HG03571 (cell line): ENCODE measurements around the gene SH3RF2.
"Not testable (repeated sequence)": the region's sequence is repeated elsewhere in the genome, so short reads cannot be mapped to it uniquely, and the experiment has no call there.

Source experiments
- ATAC-seq: cut with Tn5 transposase; IDR thresholded peaks from one replicate; pipeline ENCODE4 v1.9.1; 2021; ENCODE audit not compliant: unreplicated experiment

SH3RF2 gene

GRCh38 chr5:146002491-146002890 is 66.1 kb downstream of the SH3RF2 start:
- no peak for ATAC-seq

GRCh38 chr5:146003852-146004251 is 67.5 kb downstream of the SH3RF2 start:
- no peak for ATAC-seq

- no peak for ATAC-seq
Measured at GRCh38 chr5:146005264-146005663, 68.9 kb downstream of the SH3RF2 start.

- no peak for ATAC-seq
Measured at GRCh38 chr5:146005723-146006122, 69.3 kb downstream of the SH3RF2 start.

- ATAC-seq, result no peak
Measured at GRCh38 chr5:146006470-146007190, 70.3 kb downstream of the SH3RF2 start.

GRCh38 chr5:146007270-146007669 is 70.9 kb downstream of the SH3RF2 start:
- ATAC-seq, result no peak

GRCh38 chr5:146007989-146008388 is 71.6 kb downstream of the SH3RF2 start:
- no peak for ATAC-seq

GRCh38 chr5:146009020-146009419 is 72.6 kb downstream of the SH3RF2 start:
- no peak for ATAC-seq

- not testable (repeated sequence) for ATAC-seq
Measured at GRCh38 chr5:146010447-146010846, 74.1 kb downstream of the SH3RF2 start.

GRCh38 chr5:146013761-146014160 is 77.4 kb downstream of the SH3RF2 start:
- no peak for ATAC-seq

GRCh38 chr5:146015001-146015400 is 78.6 kb downstream of the SH3RF2 start:
- no peak for ATAC-seq

- ATAC-seq, result no peak
Measured at GRCh38 chr5:146016764-146017484, 80.5 kb downstream of the SH3RF2 start.

GRCh38 chr5:146018514-146019375 is 82.4 kb downstream of the SH3RF2 start:
- ATAC-seq, result no peak

- ATAC-seq, result no peak
Measured at GRCh38 chr5:146020100-146020499, 83.7 kb downstream of the SH3RF2 start.

GRCh38 chr5:146024034-146024433 is 87.7 kb downstream of the SH3RF2 start:
- no peak for ATAC-seq

GRCh38 chr5:146025114-146025680 is 88.8 kb downstream of the SH3RF2 start:
- no peak for ATAC-seq

GRCh38 chr5:146025681-146026080 is 89.3 kb downstream of the SH3RF2 start:
- ATAC-seq, result no peak

- ATAC-seq, result no peak
Measured at GRCh38 chr5:146026307-146027010, 90.1 kb downstream of the SH3RF2 start.

- no peak for ATAC-seq
Measured at GRCh38 chr5:146027751-146028150, 91.4 kb downstream of the SH3RF2 start.

GRCh38 chr5:146032911-146033310 is 96.5 kb downstream of the SH3RF2 start:
- ATAC-seq, result no peak

- ATAC-seq, result no peak
Measured at GRCh38 chr5:146034127-146034526, 97.7 kb downstream of the SH3RF2 start.
